SK-N-SH treated with all-trans-retinoic acid at 6 μM for 48 hours (cell line): ENCODE results near the gene FOXL1.

Experiments
- ATAC-seq: fragments of 200-7000 bp; cut with Tn5 transposase; 3 replicates; pipeline ENCODE4 v1.9.1; 2020; ENCODE audit warnings: mild to moderate bottlenecking, moderate library complexity
- ARNTL ChIP-seq: fragments of 450-650 bp; formaldehyde crosslinking; IDR thresholded peaks from 2 replicates; pipeline ENCODE4 v1.5.0; 2020; ENCODE audit warnings: low read depth, mild to moderate bottlenecking, moderate library complexity, borderline replicate concordance
- BACH2 ChIP-seq: fragments of 250-450 bp; sonication (Bioruptor Pico); IDR thresholded peaks from 2 replicates; pipeline ENCODE4 v1.9.0; 2021; ENCODE audit warnings: mild to moderate bottlenecking, borderline replicate concordance
- CREB5 ChIP-seq: fragments of 250-450 bp; sonication (Bioruptor Pico); IDR thresholded peaks from 2 replicates; pipeline ENCODE4 v1.5.1; 2020; ENCODE audit warnings: low read depth, mild to moderate bottlenecking, moderate library complexity
- CSDC2 ChIP-seq: fragments of 250-450 bp; sonication (Bioruptor Pico); IDR thresholded peaks from 2 replicates; pipeline ENCODE4 v1.5.0; 2020; ENCODE audit warnings: mild to moderate bottlenecking, moderate library complexity
- CSRNP3 ChIP-seq: fragments of 250-450 bp; sonication (Bioruptor Pico); IDR thresholded peaks from 2 replicates; pipeline ENCODE4 v1.5.1; 2021; ENCODE audit warnings: mild to moderate bottlenecking, moderate library complexity
- ESRRG ChIP-seq: fragments of 250-450 bp; sonication (Bioruptor Pico); IDR thresholded peaks from 2 replicates; pipeline ENCODE4 v1.6.1; 2021; ENCODE audit warnings: mild to moderate bottlenecking
- GLIS3 ChIP-seq: fragments of 250-450 bp; sonication (Bioruptor Pico); IDR thresholded peaks from 2 replicates; pipeline ENCODE4 v1.5.0; 2020; ENCODE audit warnings: mild to moderate bottlenecking, moderate library complexity
- ISL1 ChIP-seq: fragments of 250-450 bp; sonication (Bioruptor Pico); IDR thresholded peaks from 2 replicates; pipeline ENCODE4 v2.1.2; 2022; ENCODE audit warnings: mild to moderate bottlenecking, moderate library complexity
- PATZ1 ChIP-seq: fragments of 250-450 bp; sonication (Bioruptor Pico); IDR thresholded peaks from 2 replicates; pipeline ENCODE4 v1.8.0; 2020; ENCODE audit warnings: mild to moderate bottlenecking, moderate library complexity, borderline replicate concordance
- PPARA ChIP-seq: fragments of 250-450 bp; sonication (Bioruptor Pico); IDR thresholded peaks from 2 replicates; pipeline ENCODE4 v1.5.0; 2020; ENCODE audit warnings: mild to moderate bottlenecking, borderline replicate concordance
- RARB ChIP-seq: fragments of 250-450 bp; sonication (Bioruptor Pico); IDR thresholded peaks from 2 replicates; pipeline ENCODE4 v1.8.0; 2021; ENCODE audit warnings: mild to moderate bottlenecking, moderate library complexity
- TCF4 ChIP-seq: fragments of 250-450 bp; sonication (Bioruptor Pico); IDR thresholded peaks from 2 replicates; pipeline ENCODE4 v1.8.0; 2021; ENCODE audit warnings: mild to moderate bottlenecking, moderate library complexity, borderline replicate concordance
- TOX ChIP-seq: fragments of 250-450 bp; sonication (Bioruptor Pico); IDR thresholded peaks from 2 replicates; pipeline ENCODE4 v1.8.0; 2021; ENCODE audit warnings: mild to moderate bottlenecking, moderate library complexity, borderline replicate concordance
- ZC3H10 ChIP-seq: fragments of 250-450 bp; sonication (Bioruptor Pico); IDR thresholded peaks from 2 replicates; pipeline ENCODE4 v1.5.1; 2021; ENCODE audit warnings: mild to moderate bottlenecking, moderate library complexity
- ZFP3 ChIP-seq: fragments of 250-450 bp; sonication (Bioruptor Pico); IDR thresholded peaks from 2 replicates; pipeline ENCODE4 v1.5.0; 2020; ENCODE audit warnings: mild to moderate bottlenecking, moderate library complexity
- ZNF70 ChIP-seq: fragments of 450-650 bp; formaldehyde crosslinking; IDR thresholded peaks from 2 replicates; pipeline ENCODE4 v1.5.0; 2020; ENCODE audit warnings: mild to moderate bottlenecking, moderate library complexity
- TF ChIP-seq, protein P1 (sequence below): fragments of 250-450 bp; sonication (Bioruptor Pico); IDR thresholded peaks from 2 replicates; pipeline ENCODE4 v1.8.0; 2021; ENCODE audit warnings: low read depth, mild to moderate bottlenecking, moderate library complexity, borderline replicate concordance
- TF ChIP-seq, protein P2 (sequence below): fragments of 250-450 bp; sonication (Bioruptor Pico); IDR thresholded peaks from 2 replicates; pipeline ENCODE4 v1.5.0; 2020; ENCODE audit warnings: mild to moderate bottlenecking, moderate library complexity

Gene FOXL1

DNA sequence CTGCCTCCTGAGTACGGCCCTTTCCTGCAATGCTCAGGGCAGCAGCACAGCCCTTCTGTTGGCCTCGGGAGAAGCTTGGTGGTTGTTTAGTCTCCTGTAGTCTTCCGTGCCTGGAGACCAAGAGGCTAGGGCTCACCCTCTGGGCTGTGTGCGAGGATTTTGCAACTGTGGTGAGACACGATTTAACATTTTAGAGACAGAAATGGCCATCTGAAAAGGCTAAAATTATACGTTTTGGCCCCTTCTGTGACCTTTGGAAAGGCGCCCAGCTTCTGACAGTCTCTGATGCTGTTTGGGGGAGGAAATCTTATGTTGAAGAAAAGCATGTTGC lies 33.1 kb downstream of the FOXL1 start:
- ATAC-seq, result peak; percentile 22
- TF ChIP-seq PATZ1 (CRISPR knock-in tag) (no peak), ZFP3 (no peak), ARNTL (CRISPR knock-in tag) (no peak), ESRRG (CRISPR knock-in tag) (no peak), CREB5 (CRISPR knock-in tag) (no peak), ZNF70 (CRISPR knock-in tag) (no peak)
- TF ChIP-seq, protein P1, sequence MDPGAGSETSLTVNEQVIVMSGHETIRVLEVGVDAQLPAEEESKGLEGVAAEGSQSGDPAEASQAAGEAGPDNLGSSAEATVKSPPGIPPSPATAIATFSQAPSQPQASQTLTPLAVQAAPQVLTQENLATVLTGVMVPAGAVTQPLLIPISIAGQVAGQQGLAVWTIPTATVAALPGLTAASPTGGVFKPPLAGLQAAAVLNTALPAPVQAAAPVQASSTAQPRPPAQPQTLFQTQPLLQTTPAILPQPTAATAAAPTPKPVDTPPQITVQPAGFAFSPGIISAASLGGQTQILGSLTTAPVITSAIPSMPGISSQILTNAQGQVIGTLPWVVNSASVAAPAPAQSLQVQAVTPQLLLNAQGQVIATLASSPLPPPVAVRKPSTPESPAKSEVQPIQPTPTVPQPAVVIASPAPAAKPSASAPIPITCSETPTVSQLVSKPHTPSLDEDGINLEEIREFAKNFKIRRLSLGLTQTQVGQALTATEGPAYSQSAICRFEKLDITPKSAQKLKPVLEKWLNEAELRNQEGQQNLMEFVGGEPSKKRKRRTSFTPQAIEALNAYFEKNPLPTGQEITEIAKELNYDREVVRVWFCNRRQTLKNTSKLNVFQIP (CRISPR knock-in tag), result no peak

GRCh38 chr16:86611941-86612340 lies 33.6 kb downstream of the FOXL1 start:
- no peak for ATAC-seq
- TF ChIP-seq TOX (CRISPR knock-in tag) (no peak), ZC3H10 (CRISPR knock-in tag) (no peak), TCF4 (CRISPR knock-in tag) (no peak), CSDC2 (no peak), BACH2 (CRISPR knock-in tag) (no peak), ARNTL (CRISPR knock-in tag) (no peak), CSRNP3 (CRISPR knock-in tag) (no peak), ZFP3 (no peak), GLIS3 (no peak), PPARA (CRISPR knock-in tag) (no peak), ISL1 (CRISPR knock-in tag) (no peak)

DNA sequence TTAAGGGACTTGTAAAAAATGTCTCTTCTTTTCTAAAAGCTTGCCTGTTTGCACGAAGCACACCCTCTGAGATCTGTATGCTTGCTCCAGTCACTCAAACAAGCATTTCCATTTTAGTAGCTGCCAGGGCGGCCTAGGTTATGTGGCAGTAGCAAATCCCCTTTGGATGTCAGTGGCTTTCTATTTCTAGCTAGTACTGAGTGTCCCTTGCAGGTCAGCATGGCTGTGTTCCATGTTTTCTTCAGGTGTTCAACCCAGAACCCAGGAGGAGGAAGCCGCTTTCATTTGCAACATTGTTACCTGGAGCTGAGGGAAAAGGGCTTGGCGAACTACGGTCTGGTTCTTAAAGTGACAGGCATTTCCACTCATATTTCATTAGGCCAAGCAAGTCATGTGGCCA lies 36.4 kb downstream of the FOXL1 start:
- no peak for ATAC-seq
- TF ChIP-seq, protein P1 (CRISPR knock-in tag), result no peak
- TF ChIP-seq CSRNP3 (CRISPR knock-in tag), result no peak

GRCh38 chr16:86616906-86617305 lies 38.6 kb downstream of the FOXL1 start:
- ATAC-seq, result no peak
- no peak for TF ChIP-seq RARB (CRISPR knock-in tag)
- TF ChIP-seq, protein P2, sequence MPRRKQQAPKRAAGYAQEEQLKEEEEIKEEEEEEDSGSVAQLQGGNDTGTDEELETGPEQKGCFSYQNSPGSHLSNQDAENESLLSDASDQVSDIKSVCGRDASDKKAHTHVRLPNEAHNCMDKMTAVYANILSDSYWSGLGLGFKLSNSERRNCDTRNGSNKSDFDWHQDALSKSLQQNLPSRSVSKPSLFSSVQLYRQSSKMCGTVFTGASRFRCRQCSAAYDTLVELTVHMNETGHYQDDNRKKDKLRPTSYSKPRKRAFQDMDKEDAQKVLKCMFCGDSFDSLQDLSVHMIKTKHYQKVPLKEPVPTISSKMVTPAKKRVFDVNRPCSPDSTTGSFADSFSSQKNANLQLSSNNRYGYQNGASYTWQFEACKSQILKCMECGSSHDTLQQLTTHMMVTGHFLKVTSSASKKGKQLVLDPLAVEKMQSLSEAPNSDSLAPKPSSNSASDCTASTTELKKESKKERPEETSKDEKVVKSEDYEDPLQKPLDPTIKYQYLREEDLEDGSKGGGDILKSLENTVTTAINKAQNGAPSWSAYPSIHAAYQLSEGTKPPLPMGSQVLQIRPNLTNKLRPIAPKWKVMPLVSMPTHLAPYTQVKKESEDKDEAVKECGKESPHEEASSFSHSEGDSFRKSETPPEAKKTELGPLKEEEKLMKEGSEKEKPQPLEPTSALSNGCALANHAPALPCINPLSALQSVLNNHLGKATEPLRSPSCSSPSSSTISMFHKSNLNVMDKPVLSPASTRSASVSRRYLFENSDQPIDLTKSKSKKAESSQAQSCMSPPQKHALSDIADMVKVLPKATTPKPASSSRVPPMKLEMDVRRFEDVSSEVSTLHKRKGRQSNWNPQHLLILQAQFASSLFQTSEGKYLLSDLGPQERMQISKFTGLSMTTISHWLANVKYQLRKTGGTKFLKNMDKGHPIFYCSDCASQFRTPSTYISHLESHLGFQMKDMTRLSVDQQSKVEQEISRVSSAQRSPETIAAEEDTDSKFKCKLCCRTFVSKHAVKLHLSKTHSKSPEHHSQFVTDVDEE, result no peak
